ENCODE measurements around the gene THOC6.

Gene THOC6

DNA sequence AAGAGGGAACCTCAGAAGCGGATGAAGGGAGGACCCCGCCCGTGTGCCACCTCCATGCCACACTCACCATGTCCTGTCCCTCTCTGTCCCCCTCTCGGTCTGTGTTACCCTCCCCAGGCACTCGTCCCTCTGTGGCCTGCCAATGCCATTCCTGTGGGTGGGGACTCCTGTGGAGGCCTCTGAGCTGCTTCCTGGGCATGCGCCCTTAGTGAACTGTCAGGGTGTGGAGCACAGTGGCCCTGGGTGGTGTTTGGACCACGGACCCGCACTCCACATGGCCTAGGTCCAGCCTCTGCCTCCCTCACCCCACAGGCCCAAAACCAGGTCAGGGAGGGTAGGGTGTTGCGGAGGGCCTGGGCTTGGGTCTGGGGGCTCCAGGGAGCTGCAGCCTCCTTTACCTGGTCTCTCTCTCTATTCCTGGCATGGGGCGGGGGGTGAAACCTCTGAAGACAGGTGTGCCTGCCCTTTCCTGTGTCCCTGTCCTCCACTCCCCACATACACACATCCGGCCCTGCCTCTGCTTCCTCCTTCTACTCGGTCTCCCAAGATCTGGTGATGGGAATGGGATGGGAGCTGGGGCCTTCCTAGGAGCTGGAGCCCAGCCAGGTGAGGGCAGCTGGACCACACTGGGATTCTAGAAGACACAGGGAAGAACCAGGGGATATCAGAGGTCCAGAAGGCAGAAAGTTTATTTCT lies 32.1 kb upstream of the THOC6 start:
- DNase-seq (ENCODE audit: low read depth in 2 of 2), result no peak

DNA sequence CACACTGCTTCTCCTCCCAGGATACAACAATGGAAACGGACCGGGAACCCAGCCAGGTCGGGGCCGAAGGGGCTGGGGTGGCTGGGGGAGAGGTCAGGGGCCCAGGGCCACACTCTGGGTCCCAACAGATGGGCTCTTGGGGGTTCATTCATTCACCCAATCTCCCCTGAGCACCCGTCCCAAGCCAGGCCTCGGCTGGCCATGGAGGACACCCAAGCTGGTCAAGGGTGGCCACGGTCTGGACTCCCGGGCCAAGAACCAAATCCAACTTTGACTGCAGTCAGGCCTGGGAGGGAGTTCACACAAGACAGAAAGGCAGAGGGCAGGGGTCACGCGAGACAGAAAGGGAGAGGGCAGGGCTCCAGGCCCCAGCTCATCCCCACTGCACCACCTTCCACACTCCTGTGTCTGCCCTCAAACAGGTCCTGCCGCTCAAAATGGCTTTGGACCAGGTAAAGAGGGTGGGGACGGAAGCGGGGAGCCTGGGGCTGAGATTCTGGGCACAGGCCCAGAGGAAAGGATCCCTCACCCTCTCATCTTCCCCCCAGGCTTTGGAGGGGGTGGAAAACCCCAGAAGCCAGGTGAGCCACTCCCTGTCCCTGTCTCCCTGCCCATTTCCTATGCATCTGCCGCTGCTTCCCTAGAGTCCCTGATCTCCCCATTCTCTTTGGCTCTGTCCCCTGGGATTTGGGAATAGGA lies 31.3 kb upstream of the THOC6 start:
- DNase-seq (ENCODE audit: low read depth in 2 of 2), result no peak

DNA sequence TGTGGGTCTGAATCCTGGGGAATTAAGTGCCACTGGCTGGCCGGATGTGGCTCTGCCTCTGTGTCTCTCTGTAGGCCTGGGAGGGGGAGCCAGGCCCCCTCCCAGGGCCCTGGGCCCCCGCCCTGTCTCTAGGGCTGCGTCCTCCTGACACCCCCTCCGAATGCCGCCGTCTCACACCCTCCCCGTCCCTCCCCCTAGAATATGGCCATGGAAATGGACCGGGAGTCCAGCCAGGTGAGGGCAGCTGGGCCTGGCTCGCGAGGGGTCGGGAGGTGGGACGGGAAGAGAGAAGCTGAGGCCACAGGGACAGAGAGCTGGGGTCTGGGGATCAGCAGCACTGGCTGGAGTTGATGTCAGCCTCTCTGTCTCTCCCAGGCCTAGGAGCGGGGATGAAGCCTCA lies 27.5 kb upstream of the THOC6 start:
- no peak for DNase-seq (ENCODE audit: low read depth in 2 of 2)

DNA sequence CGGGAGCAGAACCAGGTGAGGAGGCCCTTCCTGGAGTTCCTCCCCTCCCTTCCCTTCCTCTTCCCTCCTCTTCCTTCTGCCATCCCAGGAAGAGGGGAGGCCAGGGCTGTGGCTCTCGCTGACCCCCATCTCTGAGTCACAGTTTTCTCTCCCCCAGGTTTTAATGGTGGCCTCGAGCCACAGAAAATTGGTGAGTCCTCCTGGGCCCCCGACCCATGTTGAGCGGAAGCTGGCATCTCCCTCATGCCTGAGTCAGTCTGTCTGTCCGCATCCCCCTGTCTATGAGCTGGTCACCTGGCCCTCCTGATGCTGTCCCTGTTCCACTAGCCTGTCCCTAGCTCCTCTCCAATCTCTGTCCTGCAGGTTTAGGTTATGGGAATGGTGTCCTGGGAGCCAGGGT lies 23.9 kb upstream of the THOC6 start:
- no peak for DNase-seq (ENCODE audit: low read depth in 2 of 2)

DNA sequence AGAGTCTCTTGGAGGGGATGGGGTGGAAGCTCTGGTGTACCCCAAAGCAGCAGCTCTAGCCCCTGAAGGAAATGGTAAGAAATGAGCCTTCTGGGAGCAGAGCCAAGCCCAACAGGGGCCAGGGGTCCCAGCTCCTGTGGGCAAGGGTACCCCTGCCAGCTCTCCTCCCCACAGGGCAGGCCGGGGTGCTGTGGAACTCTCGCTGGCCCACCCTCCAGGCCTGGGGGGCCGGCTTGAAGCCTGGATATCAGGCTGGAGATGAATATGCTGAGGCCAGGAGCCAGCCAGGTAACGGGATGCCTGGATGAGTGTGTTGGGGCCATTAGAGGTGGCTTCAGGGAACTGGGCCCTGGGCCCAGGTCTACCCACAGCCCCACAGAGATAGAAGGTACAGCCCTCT lies 23.3 kb upstream of the THOC6 start:
- DNase-seq (ENCODE audit: low read depth in 2 of 2), result no peak

DNA sequence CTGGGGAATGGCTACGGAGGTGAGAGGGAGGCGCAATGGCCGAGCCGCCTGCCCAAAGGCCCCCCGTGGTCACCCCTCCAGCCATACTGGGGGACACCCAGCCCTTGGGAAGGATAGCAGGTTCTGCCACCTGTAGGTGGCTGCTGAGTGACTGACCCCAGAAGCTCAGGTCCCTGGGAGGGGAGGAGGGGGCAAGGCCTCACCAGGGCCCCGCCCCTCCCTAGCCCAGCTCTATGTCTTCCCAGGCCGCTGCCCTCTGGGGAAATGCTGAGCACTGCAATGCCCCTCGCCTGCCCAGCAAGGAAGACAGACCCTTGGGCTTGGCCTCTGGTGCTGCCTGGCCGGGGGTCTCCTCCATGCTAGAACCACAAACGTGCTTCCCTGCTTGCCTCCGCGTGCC lies 22.5 kb upstream of the THOC6 start:
- DNase-seq (ENCODE audit: low read depth in 2 of 2), result no peak

DNA sequence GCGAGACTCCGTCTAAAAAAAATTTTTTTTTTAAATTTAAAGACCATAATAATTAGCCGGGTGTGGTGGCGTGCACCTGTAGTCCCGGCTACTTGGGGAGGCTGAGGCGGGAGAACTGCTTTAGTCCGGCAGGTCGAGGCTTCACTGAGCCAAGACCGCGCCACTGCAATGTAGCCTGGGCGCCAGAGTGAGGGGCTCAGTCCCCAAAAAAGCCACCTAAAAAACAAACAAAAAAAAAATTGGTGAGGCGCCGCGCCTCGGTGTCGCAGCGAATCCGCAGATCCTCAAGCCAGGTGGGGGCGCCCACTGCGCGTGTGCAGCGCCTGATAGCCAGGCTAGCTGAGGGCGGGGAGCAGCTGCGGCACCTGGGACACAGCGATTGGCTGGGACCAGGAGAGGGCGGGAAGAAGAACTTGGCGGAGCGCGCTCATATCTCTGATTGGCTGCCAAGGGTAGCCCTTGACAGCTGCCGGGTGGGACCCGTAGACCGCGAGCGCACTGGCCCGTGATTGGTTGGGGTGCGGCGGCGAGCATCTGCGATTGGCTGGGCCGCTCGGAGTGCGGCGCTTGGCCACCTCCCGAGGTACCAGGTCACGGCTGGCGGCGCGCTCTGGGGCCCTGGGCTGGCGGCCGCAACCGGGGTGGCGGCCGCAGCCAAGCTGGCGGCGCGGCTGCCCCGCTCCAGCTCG lies 20.1 kb upstream of the THOC6 start:
- DNase-seq (ENCODE audit: low read depth in 2 of 2), result peak; percentile 90 to 94

DNA sequence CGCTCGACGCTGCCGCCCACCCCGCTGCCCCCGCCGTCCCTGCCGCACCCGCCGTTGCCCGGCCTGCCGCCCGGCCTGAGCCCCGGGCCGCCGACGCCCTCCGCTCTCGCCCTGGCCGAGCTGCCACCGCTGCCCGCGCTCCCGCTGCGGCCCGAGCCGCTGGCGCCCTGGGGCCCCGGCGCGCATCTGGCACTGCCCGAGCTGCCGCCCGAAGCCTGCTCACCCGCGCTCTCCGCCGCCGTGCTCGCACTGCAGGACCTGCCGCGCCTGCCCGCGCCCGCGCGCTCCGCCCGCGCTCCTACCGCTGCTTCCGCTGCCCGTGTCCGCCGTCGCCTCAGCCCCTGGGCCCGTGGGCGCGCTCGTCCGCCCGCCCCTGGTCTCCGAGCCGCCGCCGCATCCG lies 19.5 kb upstream of the THOC6 start:
- no peak for DNase-seq (ENCODE audit: low read depth in 2 of 2)

DNA sequence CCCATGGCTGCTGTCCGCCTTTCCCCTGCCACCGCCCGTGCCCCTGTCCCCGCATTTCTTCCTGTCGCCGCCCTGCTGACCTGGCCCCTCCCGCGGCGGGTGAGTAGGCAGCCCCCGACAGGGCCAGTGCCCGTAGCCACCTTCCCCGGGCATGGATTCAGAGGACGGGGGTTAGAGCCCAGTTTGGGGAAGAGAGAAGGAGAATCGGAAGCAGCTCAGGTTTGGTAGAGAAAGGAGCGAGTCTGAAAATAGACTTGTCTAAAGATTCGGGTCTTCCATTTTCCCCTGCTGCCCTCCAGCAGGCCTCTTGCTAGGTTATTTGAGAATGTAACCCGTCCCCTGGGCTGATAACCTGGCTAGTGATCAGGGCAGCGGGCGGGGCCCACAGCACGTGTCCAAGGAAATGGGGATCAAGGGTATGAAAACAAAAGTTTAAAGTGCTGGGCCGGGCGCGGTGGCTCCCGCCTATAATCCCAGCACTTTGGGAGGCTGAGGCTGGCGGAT lies 19.0 kb upstream of the THOC6 start:
- no peak for DNase-seq (ENCODE audit: low read depth in 2 of 2)

DNA sequence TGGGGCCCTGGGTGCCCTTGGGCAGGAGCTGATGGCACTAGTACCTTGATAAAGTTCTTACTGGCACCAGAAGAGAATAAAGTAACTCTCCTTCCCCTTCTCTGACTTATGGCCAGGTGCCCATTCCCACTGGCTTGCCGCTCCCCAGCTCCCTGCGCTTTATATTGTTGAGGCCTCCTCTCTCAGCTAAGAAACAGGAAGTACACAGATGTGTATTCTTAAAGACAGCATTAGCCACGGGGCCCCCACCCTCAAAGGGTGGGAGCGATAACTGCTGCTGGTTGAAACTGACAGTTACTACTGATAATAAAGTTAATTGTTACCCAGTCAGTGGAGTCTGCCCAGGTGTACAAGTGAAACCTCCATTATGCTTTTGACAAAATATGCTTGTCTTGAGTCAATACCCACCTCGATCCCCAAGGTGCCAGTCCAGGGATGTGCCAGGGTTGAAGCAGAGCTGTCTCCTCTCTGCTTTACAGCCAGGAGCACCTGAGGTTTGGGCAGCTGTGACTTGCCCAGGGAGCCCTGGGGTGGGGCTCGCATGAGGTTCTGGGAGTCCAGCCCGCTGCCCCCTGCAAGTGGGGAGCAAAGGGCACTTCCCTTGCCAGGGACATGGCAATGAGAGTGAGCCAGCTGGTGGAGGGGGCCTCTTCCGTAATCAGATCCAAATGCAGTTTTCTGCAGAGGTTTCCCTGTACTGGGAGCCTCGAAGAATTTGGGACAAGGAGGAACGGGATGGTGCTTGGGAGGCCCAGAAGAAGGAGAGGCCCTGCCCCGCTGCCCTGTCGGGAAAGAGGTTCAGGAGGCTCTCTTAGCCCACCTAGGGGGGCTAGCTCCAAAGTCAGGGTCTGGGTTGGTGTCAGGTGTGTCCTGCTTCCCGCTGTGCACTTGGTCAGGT lies 16.5 kb upstream of the THOC6 start:
- DNase-seq (ENCODE audit: low read depth in 2 of 2), result no peak

DNA sequence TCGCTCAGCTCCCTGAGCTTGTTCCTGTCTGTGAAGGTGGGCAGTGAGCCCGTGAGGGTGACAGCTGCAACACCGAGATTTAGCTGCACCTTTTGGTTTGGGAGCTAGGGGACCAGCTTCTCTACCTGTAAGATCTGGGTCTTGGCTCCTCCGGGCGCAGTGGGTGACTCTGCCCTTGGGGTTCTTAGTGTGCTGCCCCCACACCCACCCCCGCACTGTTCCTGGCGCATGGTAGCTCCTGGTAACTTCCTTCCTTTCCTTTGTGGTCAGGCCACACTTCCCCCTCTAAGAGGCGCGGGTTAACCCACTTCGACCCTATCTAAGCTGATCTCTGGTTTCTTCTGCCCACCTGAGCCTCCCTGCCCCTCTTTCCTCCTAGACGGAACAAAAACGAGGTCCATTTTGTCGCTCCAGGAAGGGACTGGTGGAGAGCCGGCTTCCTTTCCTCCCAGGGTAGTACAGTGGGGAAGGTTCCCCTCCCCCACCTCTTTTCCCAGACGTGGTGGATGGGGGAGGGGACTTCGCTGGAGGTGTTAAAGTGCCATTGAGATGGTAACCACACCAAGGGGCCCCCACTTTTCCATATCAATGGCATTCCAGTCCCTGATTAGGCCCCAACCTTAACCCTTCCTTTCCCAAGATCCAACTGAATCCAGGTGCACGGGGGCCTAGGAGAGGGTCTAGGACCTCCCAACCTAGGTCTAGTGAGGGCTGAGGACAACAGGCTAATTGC lies 15.7 kb upstream of the THOC6 start:
- DNase-seq (ENCODE audit: low read depth in 2 of 2), result no peak

DNA sequence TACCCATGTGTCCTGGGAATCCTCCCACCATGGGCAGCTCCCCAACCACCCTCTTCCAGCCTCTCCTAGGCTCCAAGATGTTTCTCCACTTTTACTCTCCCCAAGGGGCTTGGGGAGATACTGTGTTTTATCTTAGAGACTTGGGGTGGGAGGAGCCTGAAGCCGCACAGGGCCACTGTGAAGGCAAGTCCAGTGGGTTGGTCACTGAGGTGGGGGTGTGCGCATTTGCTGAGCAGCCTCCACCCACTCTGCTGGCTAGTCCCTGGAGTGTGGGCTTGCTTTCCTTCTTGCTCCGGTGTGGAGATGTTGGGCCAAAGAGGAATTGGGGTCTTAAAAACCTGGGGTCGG lies 15.2 kb upstream of the THOC6 start:
- no peak for DNase-seq (ENCODE audit: low read depth in 2 of 2)

DNA sequence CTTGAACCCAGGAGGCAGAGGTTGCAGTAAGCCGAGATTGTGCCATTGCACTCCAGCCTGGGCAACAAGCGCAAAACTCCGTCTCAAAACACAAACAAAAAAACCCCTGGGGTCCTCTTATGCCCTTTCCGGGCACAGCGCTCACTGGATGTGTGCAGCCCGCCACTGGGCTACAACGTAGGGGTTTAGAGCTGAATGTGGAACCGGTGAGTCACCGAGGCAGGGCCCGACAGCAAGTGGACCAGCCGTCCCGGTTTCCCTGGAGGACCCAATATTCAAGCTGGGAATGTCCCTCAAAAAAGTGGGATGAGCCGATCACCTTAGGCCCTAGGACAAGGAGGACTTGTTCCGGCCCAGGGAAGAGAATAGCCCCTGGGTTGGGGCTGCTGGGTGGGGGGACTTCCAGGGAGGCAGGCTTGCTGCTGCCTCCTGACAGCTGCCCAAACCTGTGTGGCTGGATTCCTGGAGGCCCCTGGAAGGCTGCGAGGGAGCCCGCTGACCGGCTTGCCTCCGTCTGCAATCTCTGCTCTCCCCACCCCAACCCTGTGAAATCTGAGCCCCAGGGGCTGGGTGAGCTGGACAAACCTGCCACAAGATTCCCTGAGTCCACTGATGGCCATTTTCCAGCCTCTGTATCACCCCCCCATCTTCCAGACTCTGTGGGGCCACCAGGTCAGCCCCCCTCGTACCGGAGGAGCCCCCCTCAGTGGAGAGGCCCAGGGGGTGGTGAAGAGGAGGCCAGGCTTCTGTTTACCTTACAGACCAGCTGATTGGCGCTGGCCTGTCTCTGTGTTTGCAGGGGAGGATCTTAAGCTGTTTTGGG lies 14.1 kb upstream of the THOC6 start:
- no peak for DNase-seq (ENCODE audit: low read depth in 2 of 2)

DNA sequence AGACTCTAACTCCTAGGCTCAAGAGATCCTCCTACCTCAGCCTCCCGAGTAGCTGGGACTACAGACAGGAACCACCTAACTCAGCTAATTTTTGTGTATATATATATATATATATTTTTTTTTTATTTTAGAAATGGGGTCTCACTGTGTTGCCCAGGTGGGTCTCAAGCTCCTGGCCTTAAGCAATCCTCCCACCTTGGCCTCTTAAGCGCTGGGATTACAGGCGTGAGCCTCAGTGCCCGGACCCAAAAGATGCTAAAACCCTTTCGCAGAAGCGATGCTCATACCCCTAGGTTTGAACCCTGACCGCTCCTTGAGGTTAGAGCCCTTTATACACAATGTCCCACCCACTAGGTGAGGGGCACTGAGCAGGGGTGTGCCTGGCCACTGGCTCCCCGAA lies 13.3 kb upstream of the THOC6 start:
- no peak for DNase-seq (ENCODE audit: low read depth in 2 of 2)

DNA sequence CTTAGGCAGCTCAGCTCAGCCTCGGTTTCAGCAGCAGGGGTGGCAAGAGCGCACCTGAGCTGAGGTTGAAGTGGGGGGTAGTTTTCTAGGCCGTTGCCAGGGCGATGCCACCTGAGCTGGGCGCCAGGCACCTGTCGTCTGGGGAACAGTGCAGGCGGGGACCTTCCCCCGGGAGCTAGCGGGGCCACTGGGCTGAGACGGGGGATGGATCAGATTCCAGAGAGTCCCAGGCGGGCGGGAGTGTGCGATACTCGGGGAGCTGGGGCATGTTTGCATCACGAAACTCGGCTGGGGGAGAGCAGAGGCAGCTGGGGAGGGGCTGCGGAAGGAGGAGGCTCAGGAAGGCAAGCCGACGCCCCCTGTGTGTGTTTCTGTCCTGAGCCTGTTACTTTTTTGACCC lies 11.6 kb upstream of the THOC6 start:
- no peak for DNase-seq (ENCODE audit: low read depth in 2 of 2)

DNA sequence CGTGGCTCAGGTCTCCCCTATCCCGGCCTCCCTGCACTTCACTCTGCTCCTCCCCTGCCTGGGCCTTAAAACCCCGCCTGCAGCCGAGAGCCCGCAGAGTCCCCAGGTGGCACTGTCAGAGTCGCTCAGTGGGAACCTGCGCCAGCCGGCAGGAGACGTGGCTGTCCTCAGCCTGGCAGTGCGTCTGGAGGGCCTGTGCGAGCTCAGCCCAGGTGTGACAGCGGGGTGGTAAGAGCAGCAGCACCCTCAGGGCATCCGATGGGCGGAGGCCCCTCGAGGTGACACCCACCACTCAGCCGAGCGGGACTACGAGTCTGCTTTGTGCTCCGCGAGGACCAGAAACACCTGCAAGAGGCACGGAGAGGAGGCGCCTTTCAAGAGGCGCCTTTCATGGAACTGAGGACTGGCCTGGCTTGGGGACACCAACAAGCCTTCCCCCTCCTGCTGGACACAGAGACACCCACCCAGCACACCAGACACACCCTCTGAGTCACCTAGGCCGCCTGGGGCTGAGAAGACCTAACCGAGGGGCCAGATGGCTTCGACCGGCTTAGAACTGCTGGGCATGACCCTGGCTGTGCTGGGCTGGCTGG lies 10.9 kb upstream of the THOC6 start, which contains the start of gene CLDN9:
Gene CLDN9 (plus strand): TSS at position 96 of the 593 bp plus-strand sequence. CDS start 440 bp downstream, at position 536.
- no peak for DNase-seq (ENCODE audit: low read depth in 2 of 2)

DNA sequence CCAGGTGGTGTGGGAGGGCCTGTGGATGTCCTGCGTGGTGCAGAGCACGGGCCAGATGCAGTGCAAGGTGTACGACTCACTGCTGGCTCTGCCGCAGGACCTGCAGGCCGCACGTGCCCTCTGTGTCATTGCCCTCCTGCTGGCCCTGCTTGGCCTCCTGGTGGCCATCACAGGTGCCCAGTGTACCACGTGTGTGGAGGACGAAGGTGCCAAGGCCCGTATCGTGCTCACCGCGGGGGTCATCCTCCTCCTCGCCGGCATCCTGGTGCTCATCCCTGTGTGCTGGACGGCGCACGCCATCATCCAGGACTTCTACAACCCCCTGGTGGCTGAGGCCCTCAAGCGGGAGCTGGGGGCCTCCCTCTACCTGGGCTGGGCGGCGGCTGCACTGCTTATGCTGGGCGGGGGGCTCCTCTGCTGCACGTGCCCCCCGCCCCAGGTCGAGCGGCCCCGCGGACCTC lies 10.3 kb upstream of the THOC6 start:
- no peak for DNase-seq (ENCODE audit: low read depth in 2 of 2)

DNA sequence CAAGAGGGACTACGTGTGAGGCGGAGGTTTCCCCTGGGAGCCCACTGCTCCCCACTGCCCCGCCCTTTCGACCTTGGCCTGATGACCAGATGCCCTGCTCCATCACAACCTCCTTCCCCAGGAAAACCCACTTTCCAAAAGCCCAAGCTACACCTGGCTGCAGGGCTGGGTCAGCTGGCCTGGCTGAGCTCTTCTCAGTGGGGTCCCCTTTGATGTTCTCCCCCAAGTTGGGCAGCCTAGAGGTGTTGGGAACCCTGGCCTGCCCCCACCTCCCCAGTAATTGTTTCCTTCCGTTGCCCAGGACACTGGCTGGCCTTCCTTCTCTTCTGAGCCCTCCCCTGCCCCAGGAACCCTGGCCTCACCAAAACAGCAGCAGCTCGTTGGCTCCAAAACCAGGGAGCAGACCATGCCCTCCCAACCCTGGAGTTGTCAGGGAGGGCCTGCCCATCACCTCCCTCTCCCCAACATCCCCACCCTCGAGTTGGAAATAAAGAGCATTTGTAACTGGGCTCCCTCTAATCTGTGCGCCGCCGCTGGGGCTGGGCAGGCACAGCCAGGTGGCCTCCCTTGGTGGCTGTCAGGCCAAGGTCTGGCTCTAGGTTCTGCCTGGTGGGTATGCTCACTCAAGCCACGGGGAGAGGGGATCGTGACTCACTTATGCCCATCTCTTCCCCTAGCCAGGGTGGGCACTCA lies 9.7 kb upstream of the THOC6 start:
- DNase-seq (ENCODE audit: low read depth in 2 of 2), result no peak

DNA sequence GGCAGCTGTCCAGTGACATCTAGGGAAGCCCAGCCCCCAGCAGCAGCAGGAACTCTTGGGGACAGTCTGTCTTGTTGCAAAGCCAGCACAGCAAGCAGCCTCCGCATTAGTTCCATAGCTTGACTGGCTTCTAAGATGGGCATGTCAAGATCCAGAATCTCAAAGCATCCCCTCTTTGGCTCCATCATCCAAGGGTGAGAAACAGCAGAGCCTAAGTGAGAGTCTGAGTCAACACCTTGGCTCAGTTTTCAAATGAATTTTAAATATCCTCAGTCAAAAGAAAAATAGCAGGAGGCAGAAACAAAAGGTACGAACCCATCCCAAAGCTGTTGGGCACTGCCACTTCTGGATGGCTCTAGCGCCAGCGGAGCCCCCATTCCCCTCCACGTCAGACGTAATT lies 8.9 kb upstream of the THOC6 start:
- no peak for DNase-seq (ENCODE audit: low read depth in 2 of 2)

All from stimulated activated CD8-positive, alpha-beta memory T cell treated with anti-CD3 and anti-CD28 coated beads, Interleukin-2, amount 100 ng/mL, for 48 hours (primary cell).